HG02981 (cell line): ENCODE data around the gene EEF1B2.
A peak's percentile ranks its signal among the peaks of the same experiment; 100 is the strongest.
"Not testable (repeated sequence)": the region's sequence is repeated elsewhere in the genome, so short reads cannot be mapped to it uniquely, and the experiment has no call there.

ENCODE experiments used
- ATAC-seq: cut with Tn5 transposase; IDR thresholded peaks from one replicate; pipeline ENCODE4 v1.9.1; 2021; ENCODE audit warnings: mild to moderate bottlenecking, moderate library complexity; ENCODE audit not compliant: unreplicated experiment

EEF1B2 gene

GRCh38 chr2:206159346-206160124, at the start of gene EEF1B2, which contains the start of gene NDUFS1:
EEF1B2 (plus strand) TSS chr2:206159895; CDS start chr2:206159980, 85 bp downstream.
NDUFS1 (minus strand) TSS chr2:206159444; CDS start chr2:206153678, 5,766 bp downstream.
- ATAC-seq, result peak; percentile 88

- no peak for ATAC-seq
Measured at GRCh38 chr2:206112108-206112507, 47.6 kb upstream of the EEF1B2 start.

GRCh38 chr2:206112846-206113547, 46.7 kb upstream of the EEF1B2 start:
- ATAC-seq, result no peak

- ATAC-seq, result no peak
Measured at GRCh38 chr2:206115026-206115578, 44.6 kb upstream of the EEF1B2 start.

GRCh38 chr2:206116278-206116677, 43.4 kb upstream of the EEF1B2 start:
- ATAC-seq, result no peak

- ATAC-seq, result not testable (repeated sequence)
Measured at GRCh38 chr2:206122569-206122968, 37.1 kb upstream of the EEF1B2 start.

- no peak for ATAC-seq
Measured at GRCh38 chr2:206125901-206126300, 33.8 kb upstream of the EEF1B2 start.

GRCh38 chr2:206127656-206128055, 32.0 kb upstream of the EEF1B2 start:
- ATAC-seq, result no peak

- ATAC-seq, result no peak
Measured at GRCh38 chr2:206143451-206143850, 16.2 kb upstream of the EEF1B2 start.

GRCh38 chr2:206144383-206144782, 15.3 kb upstream of the EEF1B2 start:
- ATAC-seq, result no peak

- ATAC-seq, result no peak
Measured at GRCh38 chr2:206145665-206146064, 14.0 kb upstream of the EEF1B2 start.

- no peak for ATAC-seq
Measured at GRCh38 chr2:206149330-206149729, 10.4 kb upstream of the EEF1B2 start.

- no peak for ATAC-seq
Measured at GRCh38 chr2:206150168-206150567, 9.5 kb upstream of the EEF1B2 start.

- no peak for ATAC-seq
Measured at GRCh38 chr2:206150631-206151030, 9.1 kb upstream of the EEF1B2 start.

GRCh38 chr2:206154197-206154596, 5.5 kb upstream of the EEF1B2 start:
- no peak for ATAC-seq

GRCh38 chr2:206157014-206157413, 2.7 kb upstream of the EEF1B2 start:
- not testable (repeated sequence) for ATAC-seq

- peak; percentile 10 for ATAC-seq
Measured at GRCh38 chr2:206158563-206159345, 941 bp upstream of the EEF1B2 start.

GRCh38 chr2:206160125-206160806, 571 bp downstream of the EEF1B2 start:
- ATAC-seq, result peak; percentile 49

GRCh38 chr2:206160807-206161179, 1.1 kb downstream of the EEF1B2 start:
- ATAC-seq, result no peak

GRCh38 chr2:206162401-206162800, 2.7 kb downstream of the EEF1B2 start:
- ATAC-seq, result not testable (repeated sequence)
